CD14-positive monocyte (primary cell): ENCODE data around the gene BACH2. TPM values are rescaled to one million over a fixed set of nuclear protein-coding genes. Genes with fewer than 3 reads are reported as not detected.

Source experiments
- DNase-seq, 3 donors: peaks; one replicate each; pipeline ENCODE4 v3.0.0-alpha.2; 2011 to 2022
- H2AFZ ChIP-seq: 2 replicates; pipeline ENCODE4 v1.6.0; 2012; ENCODE audit warnings: mild to moderate bottlenecking, low read depth, low read length, inconsistent platforms; ENCODE audit not compliant: insufficient read depth, poor library complexity, severe bottlenecking
- H3K27ac ChIP-seq, 2 donors: 1 replicate in 1 of 2; 2 replicates in 1 of 2; pipeline ENCODE4 v1.5.1; 2012 to 2013; ENCODE audit warnings: low read length in 2 of 2, control low read depth in 1 of 2, inconsistent platforms in 1 of 2, low read depth in 1 of 2, mild to moderate bottlenecking in 1 of 2
- H3K27me3 ChIP-seq, 2 donors: one replicate each; pipeline versions ENCODE4 v1.6.0 to v1.6.1; 2011 to 2013; ENCODE audit warnings: low read length in 2 of 2; ENCODE audit not compliant: control insufficient read depth in 2 of 2, insufficient read depth in 2 of 2
- H3K36me3 ChIP-seq, 2 donors: replicated peaks in 1 of 2; 1 replicate in 1 of 2; 2 replicates in 1 of 2; pipeline versions ENCODE4 v1.5.1 to v1.6.1; 2012 to 2013; ENCODE audit warnings: low read length in 2 of 2, control low read depth in 1 of 2, inconsistent platforms in 1 of 2, mild to moderate bottlenecking in 1 of 2; ENCODE audit not compliant: insufficient read depth in 2 of 2, control insufficient read depth in 1 of 2
- H3K4me1 ChIP-seq, 2 donors: 1 replicate in 1 of 2; 2 replicates in 1 of 2; pipeline versions ENCODE4 v1.5.1 to v1.6.1; 2012 to 2013; ENCODE audit warnings: low read length in 2 of 2, control low read depth in 1 of 2, inconsistent platforms in 1 of 2, mild to moderate bottlenecking in 1 of 2, moderate library complexity in 1 of 2; ENCODE audit not compliant: insufficient read depth in 2 of 2, control insufficient read depth in 1 of 2
- H3K4me2 ChIP-seq: replicated peaks from 2 replicates; pipeline ENCODE3; 2012; ENCODE audit warnings: low read length, moderate library complexity, mild to moderate bottlenecking; ENCODE audit not compliant: poor library complexity, severe bottlenecking; ENCODE audit errors: extremely low read depth
- H3K4me3 ChIP-seq, 3 experiments: fragments of 200-600 bp in 1 of 3; sonication (generic) in 1 of 3; replicated peaks in 1 of 3; 1 replicate in 2 of 3; 2 replicates in 1 of 3; pipeline ENCODE4 v1.5.1; 2011 to 2013; ENCODE audit warnings: low read length in 3 of 3, mild to moderate bottlenecking in 3 of 3, control low read depth in 2 of 3, low read depth in 2 of 3, inconsistent platforms in 1 of 3, moderate library complexity in 1 of 3
- H3K79me2 ChIP-seq: 2 replicates; pipeline ENCODE4 v1.6.0; 2012; ENCODE audit warnings: mild to moderate bottlenecking, control low read depth, inconsistent platforms, low read length, moderate library complexity; ENCODE audit not compliant: insufficient read depth
- H3K9ac ChIP-seq: 2 replicates; pipeline ENCODE4 v1.6.0; 2017; ENCODE audit warnings: low read length, mild to moderate bottlenecking; ENCODE audit not compliant: insufficient read depth, poor library complexity, severe bottlenecking
- H3K9me3 ChIP-seq, 2 donors: replicated peaks in 1 of 2; 1 replicate in 1 of 2; 2 replicates in 1 of 2; pipeline versions ENCODE4 v1.5.1 to v1.6.1; 2012 to 2013; ENCODE audit warnings: low read length in 2 of 2, control low read depth in 1 of 2; ENCODE audit not compliant: control insufficient read depth in 1 of 2, insufficient read depth in 1 of 2
- H4K20me1 ChIP-seq: 2 replicates; pipeline ENCODE4 v1.6.0; 2012; ENCODE audit warnings: mild to moderate bottlenecking, low read length, control low read depth, moderate library complexity; ENCODE audit not compliant: insufficient read depth
- H3K27ac Mint-ChIP-seq, 7 donors: one replicate each; pipeline ENCODE4 v1.8.0; 2020; ENCODE audit warnings: mild to moderate bottlenecking in 7 of 7, mixed read lengths in 7 of 7, moderate library complexity in 6 of 7, inconsistent platforms in 2 of 7
- H3K27me3 Mint-ChIP-seq, 3 donors: one replicate each; pipeline ENCODE4 v1.8.0; 2021 to 2022; ENCODE audit warnings: low read depth in 3 of 3, mild to moderate bottlenecking in 3 of 3, mixed read lengths in 3 of 3, moderate library complexity in 3 of 3, inconsistent platforms in 1 of 3
- H3K36me3 Mint-ChIP-seq, 2 donors: one replicate each; pipeline ENCODE4 v1.8.0; 2020; ENCODE audit warnings: mixed read lengths in 2 of 2, inconsistent platforms in 1 of 2, mild to moderate bottlenecking in 1 of 2
- H3K4me1 Mint-ChIP-seq: one replicate; pipeline ENCODE4 v1.8.0; 2020; ENCODE audit warnings: mild to moderate bottlenecking, mixed read lengths
- H3K4me3 Mint-ChIP-seq, 2 donors: one replicate each; pipeline ENCODE4 v1.8.0; 2020; ENCODE audit warnings: mild to moderate bottlenecking in 2 of 2, mixed read lengths in 2 of 2, moderate library complexity in 1 of 2
- H3K9me3 Mint-ChIP-seq, 7 donors: one replicate each; pipeline ENCODE4 v1.8.0; 2020 to 2022; ENCODE audit warnings: mixed read lengths in 7 of 7, mild to moderate bottlenecking in 6 of 7, moderate library complexity in 6 of 7, inconsistent platforms in 2 of 7
- CTCF ChIP-seq: fragments of 200-600 bp; IDR thresholded peaks from one replicate; pipeline ENCODE4 v1.8.0; 2022; ENCODE audit warnings: antibody characterized with exemption, mild to moderate bottlenecking
- WGBS: methylation state at CpG from one replicate; pipeline ENCODE4 v1.1.5; 2013; ENCODE audit warnings: missing lambda C conversion rate; ENCODE audit not compliant: insufficient coverage; 5-methylcytosine and 5-hydroxymethylcytosine counted together
- intact Hi-C, 2 donors: fragments of 100-400 bp; cut with micrococcal nuclease; formaldehyde crosslinking; loops; one replicate each; pipeline versions ENCODE4 v1.15.0 to v1.15.1; 2023
- polyA plus RNA-seq, 3 donors: library from polyadenylated mRNA; depleted of rRNA in 1 of 3; unstranded in 2 of 3; stranded (reverse) in 1 of 3; fragments of 300-500 nt in 2 of 3; fragments of >200 nt in 1 of 3; fragmentation: Illumina TruSeq in 2 of 3; gene quantifications; 1 replicate in 2 of 3; 2 replicates in 1 of 3; pipeline ENCODE4 v1.2.3, GENCODE V29; 2012 to 2021

Gene BACH2
- polyA plus RNA-seq, 3 donors: 0.04 to 0.09 (median 0.05) TPM

DNA sequence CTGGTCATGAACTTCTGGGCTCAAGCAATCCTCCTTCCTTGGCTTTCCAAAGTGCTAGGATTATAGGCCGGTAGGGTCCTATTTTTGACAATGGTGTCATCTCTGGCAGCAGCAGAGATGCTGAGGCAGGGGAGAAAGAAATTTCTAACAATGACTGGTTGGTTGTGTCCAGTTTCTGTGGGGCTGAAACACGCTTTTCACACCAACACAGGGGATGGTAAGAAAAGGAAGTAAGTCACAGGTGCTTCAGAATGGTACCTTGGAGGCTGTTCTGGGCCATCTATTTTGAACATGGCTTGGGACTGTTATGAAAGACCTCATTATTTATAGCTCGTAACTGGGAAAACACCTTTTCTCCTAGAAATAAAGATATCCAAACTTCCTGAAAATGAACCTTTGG lies 329.7 kb downstream of the BACH2 start:
- Histone ChIP-seq H4K20me1 (no peaks in the 10 kb centered on the region), H3K36me3 (no peaks in the 10 kb centered on the region), H3K4me1 (no peaks in the 10 kb centered on the region), H3K27ac (no peak overlapping the region), H3K4me2 (no peak overlapping the region), H3K4me3 (no peak overlapping the region), H2AFZ (no peak overlapping the region), H3K79me2 (no peaks in the 10 kb centered on the region), H3K9me3 (no peaks in the 10 kb centered on the region), H3K27me3 (no peaks in the 10 kb centered on the region), H3K9ac (no peak overlapping the region)
- Mint-ChIP-seq H3K4me1 (no peaks in the 10 kb centered on the region), H3K27me3 (peaks cover 0 to 2% (median 0%) of the 10 kb centered on the region in 3 donors), H3K27ac (no peak overlapping the region), H3K4me3 (no peak overlapping the region), H3K36me3 (no peaks in the 10 kb centered on the region), H3K9me3 (no peaks in the 10 kb centered on the region)
- no CpG with 5 or more reads among the region's 3 CpGs for WGBS
- intact Hi-C loops: no loop called here
- no peak for DNase-seq
- no peak for TF ChIP-seq CTCF

DNA sequence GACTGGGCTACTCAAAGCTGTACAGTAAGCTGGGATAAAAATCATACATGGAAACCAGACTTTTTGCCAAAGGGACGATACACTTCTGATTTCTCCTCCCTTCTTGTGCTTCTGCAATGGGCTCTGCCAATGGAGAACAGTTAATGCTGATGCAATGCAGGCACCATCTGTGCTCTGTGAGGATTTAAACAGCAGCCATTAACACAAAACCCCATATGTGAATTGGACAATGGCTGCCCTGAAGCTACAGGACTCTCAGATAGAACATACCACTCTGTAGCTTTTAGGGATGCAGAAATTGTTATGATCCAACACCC lies 330.5 kb downstream of the BACH2 start:
- intact Hi-C loops: no loop called here
- Mint-ChIP-seq H3K9me3 (no peaks in the 10 kb centered on the region), H3K4me1 (no peaks in the 10 kb centered on the region), H3K4me3 (no peak overlapping the region), H3K27me3 (peaks cover 0 to 2% (median 0%) of the 10 kb centered on the region in 3 donors), H3K36me3 (no peaks in the 10 kb centered on the region), H3K27ac (no peak overlapping the region)
- Histone ChIP-seq H3K27me3 (no peaks in the 10 kb centered on the region), H3K4me3 (no peak overlapping the region), H4K20me1 (no peaks in the 10 kb centered on the region), H3K36me3 (no peaks in the 10 kb centered on the region), H3K9me3 (no peaks in the 10 kb centered on the region), H3K4me1 (no peaks in the 10 kb centered on the region), H3K27ac (no peak overlapping the region), H3K4me2 (no peak overlapping the region), H3K79me2 (no peaks in the 10 kb centered on the region), H3K9ac (no peak overlapping the region), H2AFZ (no peak overlapping the region)
- no peak for DNase-seq
- 40% methylated on average over 1 of the region's 1 CpG for WGBS
- no peak for TF ChIP-seq CTCF
